Measurements from ENCODE around the gene ZNF536. TPM values are rescaled to one million over a fixed set of nuclear protein-coding genes. Genes with fewer than 3 reads are reported as not detected.
"Not testable (repeated sequence)": the region's sequence is repeated elsewhere in the genome, so short reads cannot be mapped to it uniquely, and the experiment has no call there.

The ZNF536 gene
- total RNA-seq, 1 donor from 2014 or later: 9.2 TPM

DNA sequence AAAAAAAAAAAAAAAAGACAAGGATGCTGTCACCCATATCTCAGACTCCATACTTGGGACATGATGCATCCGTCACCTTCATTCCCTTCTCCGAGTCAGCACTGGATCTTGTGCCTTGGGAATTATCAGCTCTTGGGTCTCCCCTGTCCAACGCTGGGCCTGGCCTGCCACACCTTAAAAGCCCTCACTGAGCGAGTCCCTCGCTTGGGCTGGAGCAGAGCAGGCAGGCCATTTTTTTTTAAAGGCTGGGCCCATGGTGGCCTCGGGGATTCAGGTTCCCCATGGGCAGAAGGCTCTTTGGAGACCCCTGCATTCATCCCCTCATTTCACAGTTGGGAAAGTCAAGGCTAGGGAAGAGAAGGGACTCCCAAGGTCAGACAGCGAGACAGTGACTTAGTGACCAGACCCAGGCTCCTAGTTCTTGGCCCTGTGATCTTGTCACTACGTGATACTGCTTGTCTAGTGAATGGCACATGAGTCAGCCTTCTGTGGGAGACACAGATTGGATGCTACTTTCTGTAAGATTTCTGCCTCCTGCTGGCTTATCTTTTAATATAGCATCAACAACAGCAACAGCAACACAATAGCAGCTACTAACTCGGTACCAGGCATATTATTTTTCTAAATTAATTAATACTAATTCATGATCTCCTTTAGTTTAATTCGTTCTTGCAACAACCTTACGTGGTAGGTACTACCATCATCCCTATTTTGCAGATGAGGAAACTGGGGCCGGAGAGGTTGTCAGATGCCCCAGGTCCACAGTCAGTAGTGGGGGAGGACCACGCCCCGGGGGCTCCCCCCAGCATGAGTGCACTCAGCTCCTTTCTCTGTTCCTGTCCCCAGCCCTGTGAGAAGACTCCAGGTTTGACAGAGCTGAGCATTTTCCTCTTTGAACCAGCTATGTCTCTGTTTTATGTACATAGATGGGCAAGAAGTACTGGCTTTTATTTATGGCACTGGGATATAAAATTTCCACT, 27.4 kb upstream of the ZNF536 start:
- Mint-ChIP-seq H3K9me3 (no peaks in the 10 kb centered on the region), H3K4me3 (no peak overlapping the region), H3K36me3 (no peaks in the 10 kb centered on the region), H3K27ac (no peak overlapping the region), H3K4me1 (ENCODE audit: unreplicated experiment) (peaks cover 13% of the 10 kb centered on the region), H3K27me3 (peaks cover 3% of the 10 kb centered on the region)
- TF ChIP-seq CTCF (conservative IDR thresholded peaks at IDR 0.05): no peak
- no peak for DNase-seq (ENCODE audit: extremely low spot score, unreplicated experiment)

DNA sequence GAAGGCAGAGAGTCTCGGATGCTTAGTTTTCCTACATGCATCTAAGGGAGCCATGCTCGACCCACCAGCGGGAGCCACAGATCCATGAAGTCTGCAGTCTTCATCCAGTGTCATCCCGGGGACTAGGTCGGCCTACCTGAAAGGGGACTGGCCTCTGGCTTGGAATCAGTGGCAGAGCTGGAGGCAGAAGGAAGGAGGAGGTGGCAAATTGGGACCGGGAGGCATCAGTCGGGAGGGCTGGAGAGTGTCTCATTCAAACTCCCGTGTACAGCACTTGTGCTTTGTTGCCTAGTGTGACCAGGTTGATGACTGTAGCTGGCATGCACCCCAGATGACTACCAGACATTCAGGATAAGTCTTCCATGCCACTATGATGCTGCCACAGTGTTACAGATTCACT, 26.5 kb upstream of the ZNF536 start:
- no peak overlapping the region for H3K27ac Mint-ChIP-seq
- no peak overlapping the region for H3K4me3 Mint-ChIP-seq
- TF ChIP-seq CTCF (conservative IDR thresholded peaks at IDR 0.05): no peak
- H3K27me3 Mint-ChIP-seq: peaks cover 4% of the 10 kb centered on the region
- H3K36me3 Mint-ChIP-seq: no peaks in the 10 kb centered on the region
- peaks cover 9% of the 10 kb centered on the region for H3K4me1 Mint-ChIP-seq (ENCODE audit: unreplicated experiment)
- H3K9me3 Mint-ChIP-seq: no peaks in the 10 kb centered on the region
- DNase-seq (ENCODE audit: extremely low spot score, unreplicated experiment): no peak

DNA sequence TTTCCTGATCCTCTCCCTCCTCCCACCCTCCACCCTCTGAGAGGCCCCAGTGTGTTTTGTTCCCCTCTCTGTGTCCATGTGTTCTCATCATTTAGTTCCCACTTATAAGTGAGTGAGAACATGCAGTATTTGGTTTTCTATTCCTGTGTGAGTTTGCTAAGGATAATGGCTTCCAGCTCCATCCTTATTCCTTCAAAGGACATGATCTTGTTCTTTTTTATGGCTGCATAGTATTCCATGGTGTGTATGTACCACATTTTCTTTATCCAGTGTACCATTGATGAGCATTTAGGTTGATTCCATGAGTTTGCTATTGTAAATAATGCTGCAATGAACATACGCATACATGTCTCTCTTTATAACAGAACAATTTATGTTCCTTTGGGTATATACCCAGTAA, 25.7 kb upstream of the ZNF536 start:
- not testable (repeated sequence) for DNase-seq (ENCODE audit: extremely low spot score, unreplicated experiment); H3K9me3 Mint-ChIP-seq; H3K36me3 Mint-ChIP-seq; H3K4me3 Mint-ChIP-seq; H3K27me3 Mint-ChIP-seq; H3K4me1 Mint-ChIP-seq (ENCODE audit: unreplicated experiment); H3K27ac Mint-ChIP-seq

GRCh38 chr19:30349131-30349730, 23.0 kb upstream of the ZNF536 start:
- Mint-ChIP-seq H3K36me3 (no peaks in the 10 kb centered on the region), H3K4me1 (ENCODE audit: unreplicated experiment) (no peaks in the 10 kb centered on the region), H3K4me3 (no peak overlapping the region), H3K9me3 (no peaks in the 10 kb centered on the region), H3K27me3 (peaks cover 21% of the 10 kb centered on the region), H3K27ac (no peak overlapping the region)
- no peak for TF ChIP-seq CTCF (conservative IDR thresholded peaks at IDR 0.05)
- DNase-seq (ENCODE audit: extremely low spot score, unreplicated experiment): no peak

GRCh38 chr19:30350692-30351663, 21.2 kb upstream of the ZNF536 start:
- Mint-ChIP-seq H3K27me3 (peaks cover 24% of the 10 kb centered on the region), H3K4me1 (ENCODE audit: unreplicated experiment) (no peaks in the 10 kb centered on the region), H3K27ac (no peak overlapping the region), H3K9me3 (no peaks in the 10 kb centered on the region), H3K4me3 (no peak overlapping the region), H3K36me3 (no peaks in the 10 kb centered on the region)
- no peak for TF ChIP-seq CTCF (conservative IDR thresholded peaks at IDR 0.05)
- no peak for DNase-seq (ENCODE audit: extremely low spot score, unreplicated experiment)
